Liver (tissue), 9 donors: ENCODE measurements around the gene CCNK. TPM values are rescaled to one million over a fixed set of nuclear protein-coding genes. Genes with fewer than 3 reads are reported as not detected.

Experiments used
- DNase-seq: peaks from one replicate; pipeline ENCODE4 v3.0.0-alpha.2; 2017; ENCODE audit warnings: low spot score
- H3K27ac ChIP-seq, 2 donors: one replicate each; pipeline ENCODE4 v1.7.0; 2013; ENCODE audit warnings: inconsistent platforms in 2 of 2, low read length in 2 of 2, control low read depth in 1 of 2, low read depth in 1 of 2, mild to moderate bottlenecking in 1 of 2
- H3K27me3 ChIP-seq, 4 donors: one replicate each; pipeline versions ENCODE4 v1.6.1 to v1.7.0; 2013; ENCODE audit warnings: low read length in 3 of 4, inconsistent platforms in 1 of 4, mild to moderate bottlenecking in 1 of 4, moderate library complexity in 1 of 4; ENCODE audit not compliant: control insufficient read depth in 4 of 4, insufficient read depth in 4 of 4
- H3K36me3 ChIP-seq, 4 donors: one replicate each; pipeline versions ENCODE4 v1.6.1 to v1.7.0; 2013; ENCODE audit warnings: low read length in 3 of 4, mild to moderate bottlenecking in 3 of 4, low read depth in 1 of 4, moderate library complexity in 1 of 4; ENCODE audit not compliant: control insufficient read depth in 4 of 4, insufficient read depth in 3 of 4
- H3K4me1 ChIP-seq, 4 donors: one replicate each; pipeline versions ENCODE4 v1.6.1 to v1.7.0; 2013; ENCODE audit warnings: low read length in 3 of 4, mild to moderate bottlenecking in 3 of 4, moderate library complexity in 1 of 4; ENCODE audit not compliant: control insufficient read depth in 4 of 4, insufficient read depth in 4 of 4
- H3K4me3 ChIP-seq, 3 donors: one replicate each; pipeline versions ENCODE4 v1.6.1 to v1.7.0; 2013; ENCODE audit warnings: low read length in 3 of 3, control low read depth in 1 of 3, low read depth in 1 of 3, mild to moderate bottlenecking in 1 of 3
- H3K9ac ChIP-seq, 2 donors: one replicate each; pipeline ENCODE4 v1.7.0; 2013; ENCODE audit warnings: low read length in 2 of 2, mild to moderate bottlenecking in 2 of 2, moderate library complexity in 2 of 2, control low read depth in 1 of 2, low read depth in 1 of 2
- H3K9me3 ChIP-seq, 4 donors: one replicate each; pipeline versions ENCODE4 v1.6.1 to v1.7.0; 2013; ENCODE audit warnings: low read length in 3 of 4; ENCODE audit not compliant: control insufficient read depth in 4 of 4
- CTCF ChIP-seq: fragments of 150-350 bp; IDR thresholded peaks from 2 replicates; pipeline ENCODE4 v1.5.1; 2017; ENCODE audit warnings: improper control_type of control experiment, low read depth, low read length; ENCODE audit not compliant: missing input control
- EGR1 ChIP-seq, 2 donors: IDR thresholded peaks; 2 replicates each; pipeline ENCODE4 v1.6.1; 2016 to 2018; ENCODE audit warnings: antibody characterized with exemption in 2 of 2, low read depth in 2 of 2
- FOXA1 ChIP-seq: IDR thresholded peaks from 2 replicates; pipeline ENCODE4 v1.6.1; 2016; ENCODE audit warnings: antibody characterized with exemption
- FOXA2 ChIP-seq: IDR thresholded peaks from 2 replicates; pipeline ENCODE4 v1.6.1; 2016; ENCODE audit warnings: antibody characterized with exemption
- GABPA ChIP-seq, 2 donors: IDR thresholded peaks in 1 of 2; conservative IDR thresholded peaks in 1 of 2; 2 replicates each; pipeline ENCODE4 v1.6.1; 2016; ENCODE audit warnings: antibody characterized with exemption in 2 of 2, mild to moderate bottlenecking in 1 of 2, moderate library complexity in 1 of 2
- HNF4A ChIP-seq, 2 donors: conservative IDR thresholded peaks; 2 replicates each; pipeline ENCODE4 v1.6.1; 2016; ENCODE audit warnings: antibody characterized with exemption in 2 of 2, mild to moderate bottlenecking in 2 of 2
- HNF4G ChIP-seq: IDR thresholded peaks from 2 replicates; pipeline ENCODE4 v1.6.1; 2016; ENCODE audit warnings: antibody characterized with exemption
- JUND ChIP-seq, 2 donors: IDR thresholded peaks; 2 replicates each; pipeline ENCODE4 v1.6.1; 2016; ENCODE audit warnings: antibody characterized with exemption in 2 of 2
- MAX ChIP-seq: IDR thresholded peaks from 2 replicates; pipeline ENCODE4 v1.6.1; 2016; ENCODE audit warnings: antibody characterized with exemption
- NR2F2 ChIP-seq: IDR thresholded peaks from 2 replicates; pipeline ENCODE4 v1.6.1; 2016; ENCODE audit warnings: antibody characterized with exemption
- RAD21 ChIP-seq, 2 donors: IDR thresholded peaks; 2 replicates each; pipeline ENCODE4 v1.6.1; 2016; ENCODE audit warnings: antibody characterized with exemption in 2 of 2, mild to moderate bottlenecking in 2 of 2
- RXRA ChIP-seq, 2 donors: IDR thresholded peaks; 2 replicates each; pipeline ENCODE4 v1.6.1; 2017 to 2018; ENCODE audit warnings: antibody characterized with exemption in 2 of 2, mild to moderate bottlenecking in 1 of 2
- SP1 ChIP-seq: IDR thresholded peaks from 2 replicates; pipeline ENCODE4 v1.6.1; 2018; ENCODE audit warnings: antibody characterized with exemption, mild to moderate bottlenecking
- TAF1 ChIP-seq: conservative IDR thresholded peaks from 2 replicates; pipeline ENCODE4 v1.6.1; 2016; ENCODE audit warnings: antibody characterized with exemption, mild to moderate bottlenecking
- YY1 ChIP-seq: IDR thresholded peaks from 2 replicates; pipeline ENCODE4 v1.6.1; 2016; ENCODE audit warnings: antibody characterized with exemption, mild to moderate bottlenecking
- WGBS: extraction: QIAGEN DNeasy Blood & Tissue Kit; methylation state at CpG from one replicate; pipeline ENCODE4 v1.1.7; 2013; 5-methylcytosine and 5-hydroxymethylcytosine counted together
- polyA plus RNA-seq, 2 donors: library from polyadenylated mRNA; stranded (reverse) in 1 of 2; unstranded in 1 of 2; fragments of 200-250 nt in 1 of 2; fragments of >200 nt in 1 of 2; fragmentation: Nextera tagmentation in 1 of 2; extraction: Ambion mirVana in 1 of 2; gene quantifications; one replicate each; pipeline versions ENCODE4 v1.2.1 to v1.2.3, GENCODE V29; 2013 to 2015
- total RNA-seq, 2 donors: library from RNA; depleted of rRNA; stranded (reverse); fragments of >200 nt; gene quantifications; one replicate each; pipeline ENCODE4 v1.2.3, GENCODE V29; 2014
- TF ChIP-seq, protein P1 (sequence below): IDR thresholded peaks from 2 replicates; pipeline ENCODE4 v1.6.1; 2016; ENCODE audit warnings: antibody characterized with exemption
- TF ChIP-seq, protein P2 (sequence below): IDR thresholded peaks from 2 replicates; pipeline ENCODE4 v1.6.1; 2016; ENCODE audit warnings: antibody characterized with exemption
- TF ChIP-seq, protein P3 (sequence below): IDR thresholded peaks from 2 replicates; pipeline ENCODE4 v1.6.1; 2016; ENCODE audit warnings: antibody characterized with exemption, mild to moderate bottlenecking
- donor health status: healthy.
- donor health status: healthy.
- donor health status: healthy.
- donor health status: healthy.
- donor health status: healthy.

Gene CCNK
- total and polyA plus RNA-seq, 4 donors, result 7.7 to 33.4 (median 13.2) TPM

DNA sequence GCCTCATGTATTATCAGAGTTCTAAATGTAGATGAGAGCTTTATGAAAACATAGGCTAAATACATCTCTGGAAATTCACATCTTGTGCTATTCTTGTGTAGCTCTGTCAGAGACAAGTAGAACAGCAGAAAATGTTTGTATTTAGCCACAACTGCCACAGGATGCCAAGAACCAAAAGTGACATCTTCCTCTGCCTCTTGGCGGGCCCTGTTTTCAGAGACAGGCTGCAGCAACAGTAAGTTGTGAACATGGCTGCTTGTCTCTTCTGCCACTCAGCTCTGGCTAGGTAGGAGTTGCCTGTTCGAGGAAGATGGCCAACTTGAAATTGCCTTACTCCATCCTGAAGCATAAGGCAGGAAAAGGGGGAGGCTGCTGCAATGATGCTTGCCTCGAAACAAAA lies 30.9 kb upstream of the CCNK start:
- no peak overlapping the region for H3K27ac ChIP-seq
- H3K36me3 ChIP-seq, result peaks cover 2 to 59% (median 30%) of the 10 kb centered on the region in 4 donors
- WGBS, result 91% methylated on average over 3 of the region's 3 CpGs
- TF ChIP-seq YY1, result no peak
- no peak for TF ChIP-seq HNF4A (conservative IDR thresholded peaks at IDR 0.05)
- no peak for TF ChIP-seq FOXA1
- TF ChIP-seq EGR1 (IDR thresholded peaks at IDR 0.05; ENCODE audit: low read depth in 2 of 2), result no peak
- no peak for TF ChIP-seq SP1
- no peak for TF ChIP-seq CTCF
- no peak for TF ChIP-seq GABPA (IDR thresholded peaks at IDR 0.05 in 1 of 2, conservative IDR thresholded peaks at IDR 0.05 in 1 of 2)
- no peak for TF ChIP-seq RAD21 (IDR thresholded peaks at IDR 0.05)
- no peak for TF ChIP-seq MAX
- TF ChIP-seq NR2F2, result no peak
- TF ChIP-seq HNF4G, result no peak
- TF ChIP-seq, protein P1, sequence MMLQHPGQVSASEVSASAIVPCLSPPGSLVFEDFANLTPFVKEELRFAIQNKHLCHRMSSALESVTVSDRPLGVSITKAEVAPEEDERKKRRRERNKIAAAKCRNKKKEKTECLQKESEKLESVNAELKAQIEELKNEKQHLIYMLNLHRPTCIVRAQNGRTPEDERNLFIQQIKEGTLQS, result no peak
- TF ChIP-seq, protein P2, sequence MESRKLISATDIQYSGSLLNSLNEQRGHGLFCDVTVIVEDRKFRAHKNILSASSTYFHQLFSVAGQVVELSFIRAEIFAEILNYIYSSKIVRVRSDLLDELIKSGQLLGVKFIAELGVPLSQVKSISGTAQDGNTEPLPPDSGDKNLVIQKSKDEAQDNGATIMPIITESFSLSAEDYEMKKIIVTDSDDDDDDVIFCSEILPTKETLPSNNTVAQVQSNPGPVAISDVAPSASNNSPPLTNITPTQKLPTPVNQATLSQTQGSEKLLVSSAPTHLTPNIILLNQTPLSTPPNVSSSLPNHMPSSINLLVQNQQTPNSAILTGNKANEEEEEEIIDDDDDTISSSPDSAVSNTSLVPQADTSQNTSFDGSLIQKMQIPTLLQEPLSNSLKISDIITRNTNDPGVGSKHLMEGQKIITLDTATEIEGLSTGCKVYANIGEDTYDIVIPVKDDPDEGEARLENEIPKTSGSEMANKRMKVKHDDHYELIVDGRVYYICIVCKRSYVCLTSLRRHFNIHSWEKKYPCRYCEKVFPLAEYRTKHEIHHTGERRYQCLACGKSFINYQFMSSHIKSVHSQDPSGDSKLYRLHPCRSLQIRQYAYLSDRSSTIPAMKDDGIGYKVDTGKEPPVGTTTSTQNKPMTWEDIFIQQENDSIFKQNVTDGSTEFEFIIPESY, result no peak
- TF ChIP-seq, protein P3, sequence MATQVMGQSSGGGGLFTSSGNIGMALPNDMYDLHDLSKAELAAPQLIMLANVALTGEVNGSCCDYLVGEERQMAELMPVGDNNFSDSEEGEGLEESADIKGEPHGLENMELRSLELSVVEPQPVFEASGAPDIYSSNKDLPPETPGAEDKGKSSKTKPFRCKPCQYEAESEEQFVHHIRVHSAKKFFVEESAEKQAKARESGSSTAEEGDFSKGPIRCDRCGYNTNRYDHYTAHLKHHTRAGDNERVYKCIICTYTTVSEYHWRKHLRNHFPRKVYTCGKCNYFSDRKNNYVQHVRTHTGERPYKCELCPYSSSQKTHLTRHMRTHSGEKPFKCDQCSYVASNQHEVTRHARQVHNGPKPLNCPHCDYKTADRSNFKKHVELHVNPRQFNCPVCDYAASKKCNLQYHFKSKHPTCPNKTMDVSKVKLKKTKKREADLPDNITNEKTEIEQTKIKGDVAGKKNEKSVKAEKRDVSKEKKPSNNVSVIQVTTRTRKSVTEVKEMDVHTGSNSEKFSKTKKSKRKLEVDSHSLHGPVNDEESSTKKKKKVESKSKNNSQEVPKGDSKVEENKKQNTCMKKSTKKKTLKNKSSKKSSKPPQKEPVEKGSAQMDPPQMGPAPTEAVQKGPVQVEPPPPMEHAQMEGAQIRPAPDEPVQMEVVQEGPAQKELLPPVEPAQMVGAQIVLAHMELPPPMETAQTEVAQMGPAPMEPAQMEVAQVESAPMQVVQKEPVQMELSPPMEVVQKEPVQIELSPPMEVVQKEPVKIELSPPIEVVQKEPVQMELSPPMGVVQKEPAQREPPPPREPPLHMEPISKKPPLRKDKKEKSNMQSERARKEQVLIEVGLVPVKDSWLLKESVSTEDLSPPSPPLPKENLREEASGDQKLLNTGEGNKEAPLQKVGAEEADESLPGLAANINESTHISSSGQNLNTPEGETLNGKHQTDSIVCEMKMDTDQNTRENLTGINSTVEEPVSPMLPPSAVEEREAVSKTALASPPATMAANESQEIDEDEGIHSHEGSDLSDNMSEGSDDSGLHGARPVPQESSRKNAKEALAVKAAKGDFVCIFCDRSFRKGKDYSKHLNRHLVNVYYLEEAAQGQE, result no peak
- no peak for TF ChIP-seq JUND (IDR thresholded peaks at IDR 0.05)
- no peak for TF ChIP-seq TAF1
- TF ChIP-seq RXRA (IDR thresholded peaks at IDR 0.05), result no peak
- TF ChIP-seq FOXA2, result no peak
- H3K27me3 ChIP-seq, result no peaks in the 10 kb centered on the region
- no peaks in the 10 kb centered on the region for H3K4me1 ChIP-seq
- no peak overlapping the region for H3K9ac ChIP-seq
- H3K4me3 ChIP-seq, result no peak overlapping the region
- no peaks in the 10 kb centered on the region for H3K9me3 ChIP-seq
- no peak for DNase-seq
